AG20443 (cell line): ENCODE measurements around the gene PACS2.

ENCODE experiments used
- DNase-seq: peaks from one replicate; pipeline ENCODE4 v3.0.0; 2012; ENCODE audit warnings: low spot score, mixed read lengths

The PACS2 gene

DNA sequence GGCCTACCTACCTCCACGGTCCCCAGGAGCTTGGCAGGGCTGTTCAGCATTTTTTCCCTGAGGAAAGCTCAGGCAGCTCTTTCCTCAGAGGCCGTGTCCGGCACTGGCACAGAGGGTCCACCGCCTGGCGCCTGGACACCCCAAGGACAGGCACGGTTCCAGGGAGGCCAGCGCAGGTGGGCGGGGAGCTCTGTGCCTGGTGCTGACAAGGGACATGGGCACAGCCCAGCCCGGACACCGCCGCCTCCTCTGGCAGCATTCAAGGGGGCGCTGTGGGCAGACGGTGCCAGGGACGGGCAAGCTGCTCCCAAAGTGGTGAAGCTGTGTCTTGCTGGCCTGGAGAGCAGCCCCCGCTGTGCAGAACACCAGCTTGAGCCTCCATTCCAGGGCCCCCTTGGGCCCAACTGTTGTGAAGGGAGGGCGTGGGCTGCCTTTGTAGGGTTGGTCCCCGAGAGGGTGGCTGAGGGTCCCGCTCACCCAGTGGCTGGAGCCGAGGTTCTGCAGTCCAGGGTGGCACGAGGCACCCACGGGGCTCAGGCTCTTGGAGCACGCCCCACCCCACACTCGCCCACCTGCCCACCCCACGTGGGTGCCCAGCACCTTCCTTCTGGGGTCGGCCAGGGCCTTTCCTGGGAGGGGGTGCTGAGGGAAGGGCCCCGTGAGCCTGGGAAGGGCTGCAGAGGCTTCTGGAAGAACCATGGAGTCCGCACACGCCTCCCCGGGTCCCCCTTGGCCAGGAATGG is 54.5 kb downstream of the PACS2 start:
- no peak for DNase-seq

DNA sequence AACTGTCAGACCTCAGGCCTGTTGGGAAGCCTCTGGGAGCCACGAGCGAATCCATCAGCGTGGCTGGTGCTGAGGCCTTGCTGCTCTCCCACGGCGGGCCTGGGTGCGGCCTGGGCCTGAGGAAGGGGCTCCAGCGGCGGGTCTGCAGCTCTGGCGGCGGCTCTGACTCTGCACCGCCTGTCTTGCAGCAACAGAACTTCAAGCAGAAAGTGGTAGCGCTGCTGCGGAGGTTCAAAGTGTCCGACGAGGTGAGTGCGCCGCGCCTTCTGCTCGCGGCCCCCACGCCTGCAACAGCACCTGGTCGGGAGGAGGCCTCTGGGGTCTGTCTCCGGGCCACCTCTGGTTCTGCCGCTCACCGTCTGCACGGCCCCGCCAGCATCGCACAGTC is 55.1 kb downstream of the PACS2 start:
- DNase-seq, result no peak

DNA sequence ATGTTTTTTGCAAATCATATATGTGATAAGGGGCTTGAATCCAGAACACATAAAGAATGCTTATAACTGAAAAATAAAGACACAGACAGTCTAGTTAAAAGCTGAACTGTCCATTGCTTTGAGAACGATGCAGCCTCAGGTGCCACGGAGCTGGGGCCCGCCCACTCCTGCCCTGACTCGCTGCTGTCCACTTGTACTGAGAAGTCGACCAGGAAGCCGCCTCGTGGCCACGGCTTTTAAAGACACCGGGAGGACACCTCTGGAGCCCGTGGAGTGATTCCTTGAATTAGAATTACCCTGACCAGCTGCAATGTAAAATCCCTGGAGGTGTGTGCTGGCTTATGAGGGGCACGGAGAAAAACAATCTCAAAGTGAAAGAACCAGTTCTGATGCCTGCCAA is 59.8 kb downstream of the PACS2 start:
- DNase-seq, result no peak

DNA sequence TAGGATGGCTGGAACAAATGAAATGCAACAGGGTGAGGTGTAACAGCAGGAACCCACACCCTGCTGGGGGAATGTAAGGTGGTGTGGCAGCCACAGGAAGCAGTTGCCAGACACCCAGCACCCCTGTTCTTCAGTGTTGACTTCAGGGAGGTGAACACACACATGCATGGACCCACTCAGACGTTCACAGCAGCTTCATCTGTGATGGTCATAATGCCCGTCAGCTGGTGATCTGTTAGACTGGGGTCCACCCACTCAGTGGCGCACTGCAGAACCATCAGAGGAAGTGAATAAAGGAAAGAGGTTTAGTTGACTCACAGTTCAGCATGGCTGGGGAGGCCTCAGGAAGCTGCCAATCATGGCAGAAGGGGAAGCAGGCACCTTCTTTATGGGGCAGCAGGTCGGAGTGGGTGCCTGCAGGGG is 61.1 kb downstream of the PACS2 start:
- no peak for DNase-seq

DNA sequence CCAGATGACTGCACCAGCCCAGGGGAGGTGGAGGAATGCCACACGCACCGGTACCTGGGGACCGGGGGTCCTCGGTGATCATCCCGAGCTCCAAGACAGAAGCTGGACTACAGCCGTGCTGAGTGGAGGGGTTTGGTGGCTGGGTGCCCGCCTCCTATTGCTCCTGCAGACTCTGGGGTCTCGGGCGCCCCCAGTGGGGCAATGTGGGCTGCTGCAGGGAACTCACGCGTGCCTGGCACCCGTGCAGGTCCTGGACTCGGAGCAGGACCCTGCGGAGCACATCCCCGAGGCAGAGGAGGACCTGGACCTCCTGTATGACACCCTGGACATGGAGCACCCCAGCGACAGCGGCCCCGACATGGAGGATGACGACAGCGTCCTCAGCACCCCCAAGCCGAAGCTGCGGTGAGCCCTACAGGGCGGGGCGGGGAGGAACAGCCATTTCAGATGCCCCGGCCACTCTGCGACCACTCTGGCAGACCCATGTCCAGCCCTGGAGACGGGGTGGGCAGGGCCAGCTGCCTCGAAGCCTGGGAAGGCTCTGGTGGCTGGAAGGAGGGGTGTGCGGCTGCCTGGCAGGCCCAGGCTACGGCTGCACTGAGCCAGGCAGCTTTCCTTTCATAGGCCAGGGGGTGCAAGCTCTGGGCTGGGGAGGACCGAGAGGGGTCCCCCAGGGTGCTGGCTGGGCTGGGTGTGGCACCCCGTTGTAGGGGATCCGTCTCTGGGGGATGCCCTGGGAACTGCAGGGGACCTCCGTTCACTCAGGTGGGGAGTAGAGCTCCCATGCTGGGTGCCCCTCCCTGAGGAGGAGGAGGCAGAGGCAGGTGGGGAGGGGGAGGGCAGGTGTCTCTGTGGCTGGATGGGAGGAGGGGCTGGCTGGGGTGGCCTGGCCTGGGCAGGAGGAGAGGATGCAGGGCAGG is 62.2 kb downstream of the PACS2 start:
- no peak for DNase-seq

DNA sequence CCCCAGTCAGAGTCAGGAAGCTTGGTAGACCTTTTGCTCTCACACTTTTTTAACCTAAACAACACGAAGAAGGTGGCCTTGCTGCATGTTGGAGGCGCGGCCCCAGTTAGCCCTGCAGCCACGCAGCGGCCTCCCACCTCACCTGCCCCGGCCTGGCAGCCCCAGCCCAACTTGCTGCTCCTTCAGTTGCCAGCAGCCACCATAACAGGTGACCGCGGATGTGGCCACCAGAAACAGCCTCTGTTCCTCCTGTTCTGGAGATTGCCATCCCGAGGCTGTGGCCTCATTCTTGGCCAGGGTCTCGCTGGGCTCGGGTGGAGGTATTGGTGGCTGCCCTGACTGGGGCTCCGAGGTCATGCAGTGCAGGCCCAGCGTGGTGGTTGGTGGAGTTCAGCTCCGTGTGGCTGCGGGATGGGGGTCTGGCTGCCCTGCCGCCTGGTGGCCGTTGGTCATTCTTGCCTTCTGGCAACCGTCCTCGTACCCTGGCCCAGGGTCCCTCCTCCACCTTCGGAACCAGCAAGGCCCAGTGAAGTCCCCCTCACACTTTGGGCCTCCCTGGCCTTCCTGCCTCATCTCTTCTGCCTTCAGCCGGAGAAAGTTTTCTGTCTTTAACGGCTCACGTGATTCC is 63.1 kb downstream of the PACS2 start:
- DNase-seq, result no peak

DNA sequence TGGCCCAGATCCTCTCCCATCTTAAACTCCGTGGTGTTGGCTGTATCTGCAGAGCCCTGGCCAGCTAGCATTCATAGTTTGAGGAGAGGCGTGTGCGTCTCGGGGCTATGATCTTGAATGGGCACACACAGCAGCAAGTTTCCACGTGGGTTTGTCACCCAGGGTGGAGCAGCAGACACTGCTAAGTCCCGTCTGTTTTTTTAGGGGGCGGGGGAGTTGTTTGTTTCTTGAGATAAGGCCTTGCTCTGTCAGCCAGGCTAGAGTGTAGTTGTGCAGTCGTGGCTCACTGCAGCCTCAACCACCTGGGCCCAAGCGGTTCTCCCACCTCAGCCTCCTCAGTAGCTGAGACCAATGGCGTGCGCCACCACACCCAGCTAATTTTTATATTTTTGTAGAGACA is 63.7 kb downstream of the PACS2 start:
- no peak for DNase-seq

DNA sequence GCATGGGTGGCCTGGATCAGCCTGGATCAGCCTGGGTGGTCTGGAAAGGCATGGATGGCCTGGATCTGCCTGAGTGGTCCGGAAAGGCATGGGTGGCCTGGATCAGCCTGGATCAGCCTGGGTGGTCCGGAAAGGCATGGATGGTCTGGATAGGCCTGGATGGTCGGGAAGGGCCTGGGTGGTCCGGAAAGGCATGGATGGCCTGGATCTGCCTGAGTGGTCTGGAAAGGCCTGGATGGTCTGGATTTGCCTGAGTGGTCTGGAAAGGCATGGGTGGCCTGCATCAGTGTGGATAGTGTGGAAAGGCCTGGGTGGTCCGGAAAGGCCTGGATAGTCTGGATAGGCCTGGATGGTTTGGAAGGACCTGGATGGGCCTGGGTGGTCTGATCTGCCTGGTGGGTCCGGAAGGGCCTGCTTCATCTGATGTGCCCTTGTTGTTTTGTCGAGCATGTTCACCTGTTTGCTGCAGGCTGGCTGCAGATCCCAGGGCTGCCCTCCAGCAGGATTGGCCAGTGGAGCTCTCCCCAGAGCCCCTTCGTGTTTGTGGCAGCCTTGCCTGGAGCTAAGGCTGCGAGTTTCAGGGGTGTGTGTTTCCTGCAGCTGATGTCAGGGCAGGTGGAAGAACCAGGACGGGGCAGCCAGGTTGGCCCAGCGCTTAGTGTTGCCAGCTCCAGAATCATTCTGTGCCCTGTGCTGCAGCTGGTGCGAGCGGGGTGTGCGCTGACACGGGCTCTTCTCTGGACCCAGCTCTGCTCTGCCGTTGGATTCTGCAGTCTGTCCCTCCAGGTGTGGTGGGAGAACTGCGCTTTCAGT is 64.5 kb downstream of the PACS2 start:
- DNase-seq, result no peak

DNA sequence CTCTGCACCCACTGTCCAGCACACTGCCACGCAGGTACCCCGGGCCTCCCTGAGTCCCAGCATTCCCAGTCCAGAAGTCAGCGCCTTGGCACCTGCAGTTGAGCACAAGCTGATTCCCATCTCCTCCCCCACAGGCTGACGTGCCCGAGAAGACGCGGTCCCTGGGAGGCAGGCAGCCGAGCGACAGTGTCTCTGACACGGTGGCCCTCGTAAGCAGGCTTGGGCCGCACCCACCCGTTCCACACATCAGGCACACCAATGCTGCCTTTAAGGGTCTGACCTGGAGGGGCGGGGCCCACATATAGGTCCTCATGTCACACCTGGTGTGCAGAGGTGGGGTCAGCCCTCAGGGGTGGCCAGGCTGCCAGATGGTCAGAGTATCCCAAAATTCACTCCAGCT is 65.4 kb downstream of the PACS2 start:
- no peak for DNase-seq

DNA sequence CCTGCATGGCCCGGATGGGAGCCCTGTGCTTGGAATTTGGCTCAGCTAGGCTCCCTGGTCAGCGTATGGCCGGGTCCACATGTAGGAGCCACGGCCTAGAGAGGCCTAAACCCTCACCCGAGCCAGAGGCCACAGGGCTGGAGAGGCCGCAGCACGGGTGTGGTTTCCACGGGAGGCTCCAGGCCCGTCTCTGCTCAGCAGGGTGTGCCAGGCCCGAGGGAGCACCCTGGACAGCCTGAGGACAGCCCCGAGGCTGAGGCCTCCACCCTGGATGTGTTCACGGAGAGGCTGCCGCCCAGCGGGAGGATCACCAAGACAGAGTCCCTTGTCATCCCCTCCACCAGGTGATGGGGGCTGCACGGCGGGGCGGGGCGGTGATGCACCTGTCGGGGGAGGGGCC is 66.2 kb downstream of the PACS2 start:
- DNase-seq, result no peak

DNA sequence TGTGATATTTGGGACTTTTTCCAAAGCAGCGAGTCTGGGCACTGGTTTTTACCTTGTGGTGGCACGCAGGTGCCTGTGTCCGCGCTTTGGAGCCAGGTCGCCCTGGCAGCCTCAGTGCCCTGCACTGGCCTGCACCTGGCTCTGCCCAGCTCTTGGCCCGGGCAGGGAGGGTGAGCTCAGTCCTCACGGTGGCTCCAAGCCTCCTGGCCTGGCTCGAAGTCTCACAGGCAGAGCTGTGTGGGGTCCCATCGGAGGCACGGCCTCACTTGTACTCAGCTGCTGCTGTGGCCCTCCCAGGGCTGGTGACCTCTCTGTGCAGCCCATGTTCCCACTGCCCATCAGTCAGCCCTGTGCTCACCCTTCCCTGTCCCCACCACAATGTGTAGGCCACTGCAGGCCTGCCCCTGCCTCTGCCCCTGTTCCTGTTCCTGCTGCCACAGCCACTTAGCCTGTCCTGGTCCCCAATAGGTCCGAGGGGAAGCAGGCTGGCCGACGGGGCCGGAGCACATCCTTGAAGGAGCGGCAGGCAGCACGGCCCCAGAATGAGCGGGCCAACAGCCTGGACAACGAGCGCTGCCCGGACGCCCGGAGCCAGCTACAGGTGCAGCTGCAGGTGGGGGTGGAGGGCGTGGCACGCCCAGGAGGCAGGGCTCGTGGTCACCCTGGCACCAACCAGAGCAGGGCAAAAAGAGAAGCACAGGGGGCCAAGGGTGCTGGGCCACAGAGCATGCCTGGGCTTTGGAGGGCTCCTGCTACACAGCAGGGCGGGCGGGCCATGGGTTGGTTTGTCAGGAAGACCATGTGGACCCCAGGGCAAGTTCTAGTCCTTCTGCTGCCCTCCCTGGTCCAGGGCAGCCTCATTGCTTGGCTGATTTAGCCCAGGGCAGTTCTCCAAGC is 67.1 kb downstream of the PACS2 start:
- no peak for DNase-seq

DNA sequence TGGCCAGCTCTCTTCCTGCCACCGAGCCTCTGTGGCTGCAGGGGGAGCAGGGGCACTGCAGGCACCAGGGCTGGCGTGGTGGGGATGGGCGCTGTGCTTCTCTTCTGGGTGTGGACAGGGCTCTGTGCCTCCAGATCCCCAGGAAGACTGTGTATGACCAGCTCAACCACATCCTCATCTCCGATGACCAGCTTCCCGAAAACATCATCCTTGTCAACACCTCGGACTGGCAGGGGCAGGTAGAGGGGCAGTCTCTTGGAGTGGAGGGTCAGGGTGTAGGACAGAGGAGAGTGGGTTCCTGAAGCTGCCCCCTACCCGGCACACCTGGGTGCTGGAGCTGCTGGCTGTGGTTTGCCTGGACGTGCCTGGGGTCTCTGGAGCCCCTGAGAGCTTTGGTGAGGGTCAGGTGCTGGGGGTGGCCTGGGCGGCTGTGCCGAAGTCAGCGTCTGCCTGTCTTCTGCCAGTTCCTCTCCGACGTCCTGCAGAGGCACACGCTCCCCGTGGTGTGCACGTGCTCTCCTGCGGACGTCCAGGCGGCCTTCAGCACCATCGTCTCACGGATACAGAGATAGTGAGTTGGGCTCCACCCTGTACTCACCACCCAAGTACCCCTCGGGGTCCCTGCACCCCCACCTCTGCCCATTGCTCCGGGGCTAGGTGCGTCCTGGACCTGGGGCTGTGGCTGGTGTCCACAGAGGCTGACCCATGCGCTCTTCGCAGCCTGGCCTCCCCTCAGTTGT is 68.0 kb downstream of the PACS2 start:
- DNase-seq, result no peak

DNA sequence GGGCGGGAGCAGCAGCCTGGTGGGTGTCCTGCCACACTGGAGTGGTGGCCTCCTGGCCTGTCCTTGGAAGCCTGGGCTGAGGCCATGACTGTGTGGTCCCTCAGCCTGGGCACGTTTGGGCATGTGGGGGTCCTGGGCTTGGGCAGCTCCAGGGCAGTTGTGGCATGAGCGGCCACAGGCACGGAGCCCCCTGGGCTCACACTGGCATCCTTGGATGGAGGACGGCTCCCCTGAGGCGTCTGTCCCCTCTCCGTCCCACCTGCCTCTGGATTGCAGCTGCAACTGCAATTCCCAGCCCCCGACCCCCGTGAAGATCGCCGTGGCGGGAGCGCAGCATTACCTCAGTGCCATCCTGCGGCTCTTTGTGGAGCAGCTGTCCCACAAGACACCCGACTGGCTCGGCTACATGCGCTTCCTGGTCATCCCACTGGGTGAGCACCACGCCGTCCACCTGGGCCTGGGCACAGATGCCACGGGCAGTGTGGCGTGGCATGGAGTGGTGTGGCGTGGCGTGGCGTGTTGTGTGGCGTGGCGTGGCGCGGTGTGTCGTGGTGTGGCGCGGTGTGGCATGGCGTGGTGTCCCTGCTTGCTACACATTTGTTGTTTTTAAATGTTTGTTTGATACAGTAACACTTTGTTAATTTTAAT is 68.7 kb downstream of the PACS2 start:
- no peak for DNase-seq

DNA sequence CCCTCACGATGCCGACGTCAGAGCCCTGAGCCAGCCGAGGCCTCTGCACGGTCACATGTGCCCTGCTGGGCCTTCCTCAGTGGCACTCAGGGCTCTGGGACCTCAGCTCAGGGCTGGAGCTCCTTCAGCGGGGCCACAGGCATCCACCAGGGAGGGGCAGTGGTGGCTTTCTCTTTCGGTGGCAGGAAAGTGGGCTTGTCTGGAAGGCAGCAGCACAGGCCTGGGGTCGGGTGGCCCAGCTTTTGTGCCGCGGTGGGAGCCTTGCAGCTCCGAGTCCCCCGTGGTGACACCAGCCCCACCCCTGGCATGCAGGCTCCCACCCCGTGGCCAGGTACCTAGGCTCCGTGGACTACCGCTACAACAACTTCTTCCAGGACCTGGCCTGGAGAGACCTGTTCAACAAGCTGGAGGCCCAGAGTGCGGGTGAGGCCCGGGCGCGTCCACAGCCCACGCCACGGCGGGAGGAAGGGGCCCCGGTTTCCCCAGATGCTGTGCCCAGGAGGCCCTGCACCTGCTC is 69.6 kb downstream of the PACS2 start:
- DNase-seq, result no peak

DNA sequence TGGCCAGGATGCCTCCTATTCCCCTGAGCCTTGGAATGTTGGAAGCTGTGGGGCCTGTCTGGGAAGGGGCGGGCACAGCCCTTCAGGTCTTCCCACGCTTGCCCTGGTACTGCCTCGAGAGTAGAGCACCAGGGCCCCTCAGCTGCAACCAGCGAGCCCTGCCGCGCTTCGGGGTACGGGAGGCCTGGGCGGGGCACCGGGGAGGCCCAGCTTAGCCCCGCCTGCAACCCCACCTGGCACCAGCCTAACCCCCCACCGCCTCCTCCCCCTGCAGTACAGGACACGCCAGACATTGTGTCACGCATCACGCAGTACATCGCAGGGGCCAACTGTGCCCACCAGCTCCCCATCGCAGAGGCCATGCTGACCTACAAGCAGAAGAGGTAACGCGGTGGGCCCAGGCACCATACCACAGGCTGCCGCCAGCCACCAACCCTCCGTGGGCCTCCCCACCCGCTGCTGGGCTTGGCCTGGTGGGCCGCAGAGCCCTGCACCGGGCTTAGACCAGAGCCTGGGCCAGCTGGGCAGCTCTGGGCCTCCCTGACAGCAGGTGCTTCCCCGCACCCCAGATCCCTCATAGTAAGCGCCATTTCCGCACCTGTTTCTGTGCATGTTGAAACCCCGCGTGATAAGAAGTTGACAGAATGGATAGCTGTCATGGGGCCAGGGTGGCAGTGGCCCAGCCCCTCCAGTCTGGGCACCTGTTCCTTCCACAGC is 70.2 kb downstream of the PACS2 start:
- DNase-seq, result no peak

DNA sequence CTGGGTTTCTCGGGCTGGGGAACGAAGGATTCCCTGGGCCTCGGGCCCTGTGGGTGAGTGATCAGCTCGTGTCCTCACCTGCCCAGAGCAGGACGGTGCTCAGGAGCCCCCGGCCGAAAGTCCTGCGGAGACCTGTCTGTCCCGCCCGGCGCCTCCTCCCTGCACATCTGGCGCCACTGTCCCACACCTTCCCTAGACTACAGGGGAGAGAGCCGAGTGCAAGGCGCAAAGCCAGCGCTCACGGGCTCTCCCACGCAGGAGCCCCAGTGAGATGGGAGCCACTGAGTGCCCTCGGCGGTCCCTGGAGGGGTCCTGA is 70.7 kb downstream of the PACS2 start:
- no peak for DNase-seq

DNA sequence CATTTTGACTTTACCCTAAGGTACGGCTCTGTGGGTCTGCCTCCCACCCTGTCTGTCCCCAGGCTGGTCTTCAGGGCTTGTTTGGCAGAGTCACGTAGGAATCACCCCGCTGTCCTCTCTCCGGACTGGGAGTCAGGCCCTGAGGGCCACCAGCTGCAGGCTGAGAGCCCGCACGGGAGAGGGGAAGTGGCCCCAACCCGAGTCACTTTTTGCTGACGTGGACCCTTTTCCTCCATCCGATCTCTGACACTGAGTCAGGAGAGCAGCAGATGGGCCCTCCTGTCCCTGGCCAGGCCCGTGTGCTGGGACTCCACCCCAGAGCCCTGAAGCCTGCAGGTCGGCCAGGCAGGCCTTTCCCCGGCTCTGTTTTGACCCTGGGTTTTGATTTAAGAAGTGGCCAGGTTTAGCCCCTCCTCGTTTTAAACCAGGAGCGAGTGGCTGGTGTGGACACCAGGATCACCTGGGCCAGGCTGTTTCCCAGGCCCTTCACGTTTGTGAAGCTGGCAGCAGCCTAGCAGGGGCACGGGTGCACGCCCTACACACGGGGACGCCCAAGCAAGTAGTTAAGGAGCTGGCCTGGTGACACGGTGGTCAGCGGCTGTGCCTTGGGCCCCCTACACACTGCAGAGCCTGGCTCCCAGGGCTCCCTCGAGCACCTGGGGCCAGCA is 71.3 kb downstream of the PACS2 start:
- DNase-seq, result no peak
